Activated T-cell treated with anti-CD3 and anti-CD28 coated beads, Interleukin-2, amount 50 U/mL, for 24 hours (primary cell): Measurements from ENCODE around the gene UTP14C.
"Not testable (repeated sequence)": the region's sequence is repeated elsewhere in the genome, so short reads cannot be mapped to it uniquely, and the experiment has no call there.

ENCODE experiments used
- DNase-seq: peaks from one replicate; pipeline ENCODE4 v3.0.0-alpha.2; 2020
- H3K27ac Mint-ChIP-seq: 2 replicates; pipeline ENCODE4 v1.8.0; 2020; ENCODE audit warnings: mild to moderate bottlenecking, mixed read lengths
- H3K27me3 Mint-ChIP-seq: 2 replicates; pipeline ENCODE4 v1.8.0; 2020; ENCODE audit warnings: mixed read lengths
- H3K36me3 Mint-ChIP-seq: 2 replicates; pipeline ENCODE4 v1.8.0; 2020; ENCODE audit warnings: low read depth, mixed read lengths
- H3K4me1 Mint-ChIP-seq: 2 replicates; pipeline ENCODE4 v1.8.0; 2020; ENCODE audit warnings: low read depth, mixed read lengths
- H3K4me3 Mint-ChIP-seq: 2 replicates; pipeline ENCODE4 v1.8.0; 2020; ENCODE audit warnings: mild to moderate bottlenecking, moderate library complexity, mixed read lengths
- H3K9me3 Mint-ChIP-seq: 2 replicates; pipeline ENCODE4 v1.8.0; 2020; ENCODE audit warnings: mixed read lengths

The UTP14C gene

DNA sequence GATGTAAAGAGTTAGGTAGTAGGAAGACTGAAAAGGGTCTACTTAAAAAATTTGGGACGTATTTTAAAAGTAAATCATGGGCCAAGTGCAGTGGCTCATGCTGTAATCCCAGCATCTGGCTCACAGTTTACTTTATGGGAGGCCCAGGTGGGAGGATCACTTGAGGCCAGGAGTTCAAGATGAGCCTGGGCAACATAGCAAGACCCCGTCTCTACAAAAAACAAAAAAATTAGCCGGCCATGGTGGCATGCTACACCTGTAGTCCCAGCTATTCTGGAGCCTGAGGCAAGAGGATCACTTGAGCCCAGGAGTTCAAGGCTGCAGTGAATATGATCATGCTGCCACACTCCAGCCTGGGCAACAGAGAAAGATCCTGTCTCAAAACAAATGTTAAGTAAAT lies 23.0 kb downstream of the UTP14C start:
- Mint-ChIP-seq H3K9me3 (peaks cover 18% of the 10 kb centered on the region), H3K4me1 (no peaks in the 10 kb centered on the region), H3K4me3 (no peak overlapping the region), H3K27ac (no peak overlapping the region), H3K36me3 (peaks cover 4% of the 10 kb centered on the region), H3K27me3 (no peaks in the 10 kb centered on the region)
- DNase-seq = no peak

- no peaks in the 10 kb centered on the region for H3K27me3 Mint-ChIP-seq
- H3K9me3 Mint-ChIP-seq = peaks cover 18% of the 10 kb centered on the region
- no peak overlapping the region for H3K27ac Mint-ChIP-seq
- DNase-seq = no peak
- H3K36me3 Mint-ChIP-seq = peaks cover 4% of the 10 kb centered on the region
- H3K4me1 Mint-ChIP-seq = no peaks in the 10 kb centered on the region
- H3K4me3 Mint-ChIP-seq = no peak overlapping the region
Measured at GRCh38 chr13:52048516-52048915, 24.0 kb downstream of the UTP14C start.

DNA sequence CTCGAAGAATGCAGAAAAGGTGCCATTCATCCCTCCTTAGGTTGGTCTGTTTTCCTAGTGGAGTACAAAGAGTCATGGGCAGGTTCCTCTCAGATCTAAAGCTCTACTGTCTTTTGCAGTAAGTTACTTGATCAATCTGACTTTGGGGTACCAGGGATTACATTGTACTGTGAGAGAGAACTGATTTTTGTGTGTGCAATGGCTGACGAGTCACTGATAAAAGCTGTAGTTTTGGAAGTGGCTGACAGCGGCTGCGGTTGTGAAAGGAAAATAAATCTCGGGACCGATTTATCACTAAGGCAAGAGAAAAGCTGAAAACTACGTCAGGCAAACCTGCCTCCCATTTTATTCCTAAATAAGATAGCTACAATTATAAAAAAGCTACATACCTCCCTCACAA lies 26.9 kb downstream of the UTP14C start:
- no peak overlapping the region for H3K4me3 Mint-ChIP-seq

GRCh38 chr13:52053460-52053859 lies 29.0 kb downstream of the UTP14C start:
- Mint-ChIP-seq H3K36me3 (no peaks in the 10 kb centered on the region), H3K27ac (no peak overlapping the region), H3K4me3 (no peak overlapping the region), H3K9me3 (peaks cover 16% of the 10 kb centered on the region), H3K4me1 (no peaks in the 10 kb centered on the region), H3K27me3 (no peaks in the 10 kb centered on the region)
- no peak for DNase-seq

More for the DNA sequence above, 26.9 kb downstream of the UTP14C start:
- peaks cover 17% of the 10 kb centered on the region for H3K9me3 Mint-ChIP-seq
- no peaks in the 10 kb centered on the region for H3K4me1 Mint-ChIP-seq
- H3K36me3 Mint-ChIP-seq = no peaks in the 10 kb centered on the region
- no peak overlapping the region for H3K27ac Mint-ChIP-seq
- no peak for DNase-seq
- no peaks in the 10 kb centered on the region for H3K27me3 Mint-ChIP-seq

- DNase-seq, H3K4me3 Mint-ChIP-seq, H3K27me3 Mint-ChIP-seq, H3K27ac Mint-ChIP-seq, H3K36me3 Mint-ChIP-seq, H3K4me1 Mint-ChIP-seq: not testable (repeated sequence)
- peaks cover 17% of the 10 kb centered on the region for H3K9me3 Mint-ChIP-seq
Measured at GRCh38 chr13:52061064-52061463, 36.6 kb downstream of the UTP14C start.

- no peak overlapping the region for H3K27ac Mint-ChIP-seq
- peaks cover 2% of the 10 kb centered on the region for H3K36me3 Mint-ChIP-seq
- no peak for DNase-seq
- H3K4me1 Mint-ChIP-seq = no peaks in the 10 kb centered on the region
- no peaks in the 10 kb centered on the region for H3K27me3 Mint-ChIP-seq
- no peak overlapping the region for H3K4me3 Mint-ChIP-seq
- peaks cover 17% of the 10 kb centered on the region for H3K9me3 Mint-ChIP-seq
Measured at GRCh38 chr13:52061587-52061986, 37.1 kb downstream of the UTP14C start.

GRCh38 chr13:52067237-52067636 lies 42.7 kb downstream of the UTP14C start:
- Mint-ChIP-seq H3K9me3 (peaks cover 34% of the 10 kb centered on the region), H3K27me3 (peaks cover 21% of the 10 kb centered on the region), H3K4me3 (no peak overlapping the region), H3K36me3 (peaks cover 4% of the 10 kb centered on the region), H3K27ac (no peak overlapping the region), H3K4me1 (peaks cover 10% of the 10 kb centered on the region)
- DNase-seq = no peak

DNA sequence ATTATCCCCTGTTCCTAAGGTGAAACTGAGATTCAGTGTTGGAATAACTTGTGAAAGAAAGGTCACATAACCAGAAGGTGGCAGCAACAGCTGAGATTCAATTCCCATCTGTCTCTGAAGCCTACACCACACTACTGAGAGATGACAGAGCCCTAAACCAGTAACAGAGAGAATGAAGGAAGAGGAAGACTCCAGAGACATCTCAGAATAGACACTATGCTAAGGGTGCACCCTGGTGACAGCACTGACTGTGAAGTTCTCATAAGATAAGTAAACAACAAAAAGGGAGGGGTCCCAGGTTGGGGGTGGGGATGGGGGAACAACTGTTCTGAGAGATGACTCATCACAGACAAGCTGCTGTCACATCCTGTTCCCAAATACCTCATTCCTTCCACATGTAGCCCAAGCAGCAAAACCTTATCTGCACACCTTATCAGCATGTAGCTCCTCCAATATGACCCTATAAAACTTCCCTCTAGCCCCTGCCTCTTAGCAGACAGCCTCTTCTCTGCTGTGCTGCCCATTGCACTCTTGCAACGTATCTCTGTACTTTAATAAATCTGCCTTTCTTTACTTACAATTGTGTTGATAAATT lies 46.5 kb downstream of the UTP14C start:
- Mint-ChIP-seq H3K4me1 (peaks cover 10% of the 10 kb centered on the region), H3K9me3 (peaks cover 23% of the 10 kb centered on the region), H3K36me3 (peaks cover 3% of the 10 kb centered on the region), H3K27me3 (peaks cover 43% of the 10 kb centered on the region), H3K27ac (no peak overlapping the region), H3K4me3 (no peak overlapping the region)
- no peak for DNase-seq
